GM18868 (cell line): ENCODE results near the gene FCHSD2.
"Not testable (repeated sequence)": the region's sequence is repeated elsewhere in the genome, so short reads cannot be mapped to it uniquely, and the experiment has no call there.

Experiments
- ATAC-seq: cut with Tn5 transposase; IDR thresholded peaks from one replicate; pipeline ENCODE4 v1.9.1; 2021; ENCODE audit warnings: mild to moderate bottlenecking, moderate library complexity; ENCODE audit not compliant: unreplicated experiment

Gene FCHSD2

DNA sequence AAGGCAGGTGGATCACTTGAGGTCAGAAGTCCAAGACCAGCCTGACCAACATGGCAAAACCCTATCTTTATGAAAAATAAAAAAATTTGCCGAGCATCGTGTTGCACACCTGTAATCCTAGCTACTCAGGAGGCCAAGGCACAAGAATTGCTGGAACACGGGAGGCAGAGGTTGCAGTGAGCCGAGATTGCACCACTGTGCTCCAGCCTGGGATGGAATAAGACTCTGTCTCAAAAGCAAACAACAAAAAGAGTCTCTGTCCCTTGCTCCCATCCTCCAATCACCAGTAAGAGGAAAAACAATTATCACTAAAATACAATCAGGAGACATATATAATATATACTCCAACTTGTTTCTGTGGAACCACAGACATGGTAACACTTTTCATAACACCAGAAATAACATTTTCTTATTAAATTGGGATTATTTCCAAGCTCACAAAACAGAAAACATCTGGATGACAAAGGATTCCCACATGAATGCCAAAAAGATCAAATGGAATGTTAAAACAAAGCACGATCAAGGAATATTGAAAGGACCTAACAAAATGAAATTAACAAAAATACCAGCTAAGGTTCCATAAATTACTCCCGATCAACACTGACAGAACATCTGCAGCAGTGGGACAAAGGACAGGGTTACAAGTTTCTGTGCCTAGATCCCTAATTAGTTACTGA lies 15.2 kb downstream of the FCHSD2 start:
- ATAC-seq: no peak

DNA sequence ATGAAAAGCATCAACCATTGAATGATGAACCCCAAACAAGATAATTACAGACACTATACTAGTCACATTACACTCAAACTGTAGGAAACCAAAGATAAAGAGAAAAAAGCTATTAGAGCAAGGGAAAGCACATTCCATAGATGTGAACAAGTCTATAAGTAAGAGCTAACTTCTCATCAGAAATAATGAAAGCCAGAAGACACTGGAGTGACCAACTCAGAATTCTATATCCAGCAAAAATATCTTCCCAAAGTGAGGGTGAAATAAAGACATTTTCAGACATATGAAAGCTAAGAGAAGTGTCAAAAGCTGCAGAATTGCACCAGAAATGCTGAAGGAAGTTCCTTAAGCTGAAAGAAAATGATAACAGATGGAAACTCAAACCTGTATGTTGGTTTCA lies 17.3 kb downstream of the FCHSD2 start:
- ATAC-seq: no peak

- ATAC-seq: not testable (repeated sequence)
Observed at GRCh38 chr11:73123892-73124291, 18.2 kb downstream of the FCHSD2 start.

GRCh38 chr11:73121692-73122091 lies 20.4 kb downstream of the FCHSD2 start:
- ATAC-seq: no peak

GRCh38 chr11:73117071-73117470 lies 25.0 kb downstream of the FCHSD2 start:
- ATAC-seq: no peak

DNA sequence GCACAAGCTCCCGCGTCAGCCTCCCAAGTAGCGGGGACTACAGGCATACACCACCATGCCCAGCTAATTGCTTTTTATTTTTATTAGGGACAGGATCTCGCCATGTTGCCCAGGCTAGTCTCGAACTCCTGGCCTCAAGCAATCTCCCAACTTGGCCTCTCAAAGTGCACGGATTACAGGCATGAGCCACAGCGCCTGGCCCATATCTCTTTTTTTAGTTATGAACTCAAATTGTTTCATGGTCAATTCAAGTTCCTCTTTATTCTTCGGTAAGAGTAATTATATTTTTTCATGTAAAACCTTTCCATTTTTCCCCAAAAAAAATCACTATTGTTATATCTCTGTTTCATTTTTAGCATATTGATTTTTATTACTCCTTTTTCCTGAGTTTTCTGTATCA lies 25.5 kb downstream of the FCHSD2 start:
- ATAC-seq: no peak

DNA sequence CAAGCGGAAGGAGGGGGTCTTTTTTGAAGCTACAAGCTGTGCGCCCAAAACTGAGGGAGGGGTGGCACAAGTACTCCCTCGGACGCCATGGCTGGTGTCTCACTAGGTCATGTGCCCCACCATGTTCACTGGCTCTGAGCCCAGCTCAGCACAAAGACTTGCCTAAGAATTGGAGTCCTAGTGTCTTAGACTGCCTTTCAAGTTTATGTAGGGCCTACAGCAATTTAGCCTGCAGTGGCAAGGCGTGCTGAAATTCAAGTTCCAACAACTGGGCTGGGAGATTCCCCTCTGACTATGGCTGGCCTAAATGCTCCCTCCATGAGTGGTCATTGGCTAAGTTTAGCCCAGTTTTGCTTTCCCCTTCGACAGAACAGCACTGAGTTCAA lies 27.3 kb downstream of the FCHSD2 start:
- no peak for ATAC-seq

DNA sequence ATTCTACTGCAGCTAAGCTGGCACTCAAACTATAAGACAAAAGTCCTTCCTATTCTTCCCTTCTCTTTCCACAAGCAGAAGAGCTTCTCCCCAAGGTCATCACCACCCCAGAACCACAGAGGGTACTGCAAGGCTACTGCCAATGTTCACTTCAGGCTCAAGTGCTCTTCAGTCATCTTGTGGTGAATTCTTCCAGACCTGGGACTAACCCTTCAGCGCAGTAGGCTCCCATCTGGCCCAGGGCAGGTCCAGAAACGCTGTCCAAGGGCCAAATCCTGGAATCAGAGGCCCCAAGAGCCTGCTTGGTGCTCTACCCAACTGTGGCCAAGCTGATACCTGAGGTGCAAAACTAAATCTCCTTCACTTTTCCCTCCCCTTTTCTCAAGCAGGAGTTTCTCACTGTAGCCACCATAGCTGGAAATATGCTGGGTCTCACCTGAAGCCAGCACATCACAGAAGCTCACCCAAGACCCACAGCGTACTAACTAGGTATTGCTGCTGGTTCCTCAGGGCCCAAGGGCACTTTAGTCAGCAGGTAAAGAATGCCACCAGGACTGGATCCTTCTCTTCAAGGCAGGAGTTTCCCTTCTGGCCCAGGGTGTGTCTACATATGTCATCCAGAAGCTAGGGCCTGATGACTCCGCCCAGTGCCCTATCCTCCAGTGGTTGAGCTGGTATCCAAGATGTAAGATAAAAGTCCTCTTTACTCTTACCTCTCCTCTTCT lies 27.8 kb downstream of the FCHSD2 start:
- no peak for ATAC-seq

DNA sequence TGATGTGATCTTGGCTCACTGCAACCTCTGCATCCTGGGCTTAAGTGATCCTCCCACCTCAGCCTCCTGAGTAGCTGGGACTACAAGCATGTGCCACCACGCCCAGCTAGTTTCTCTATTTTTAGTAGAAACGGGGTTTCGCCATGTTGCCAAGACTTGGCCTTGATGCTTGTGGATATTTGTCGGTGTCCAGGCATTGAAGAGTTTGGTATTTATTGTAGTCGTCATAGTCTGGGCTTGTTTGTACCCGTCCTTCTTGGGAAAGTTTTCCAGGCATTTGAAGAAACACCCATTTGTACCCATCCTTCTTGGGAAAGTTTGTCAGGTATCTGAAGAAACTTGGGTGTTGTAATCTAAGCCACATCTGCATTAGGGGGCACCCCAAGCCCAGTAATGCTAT lies 28.7 kb downstream of the FCHSD2 start:
- ATAC-seq: no peak

DNA sequence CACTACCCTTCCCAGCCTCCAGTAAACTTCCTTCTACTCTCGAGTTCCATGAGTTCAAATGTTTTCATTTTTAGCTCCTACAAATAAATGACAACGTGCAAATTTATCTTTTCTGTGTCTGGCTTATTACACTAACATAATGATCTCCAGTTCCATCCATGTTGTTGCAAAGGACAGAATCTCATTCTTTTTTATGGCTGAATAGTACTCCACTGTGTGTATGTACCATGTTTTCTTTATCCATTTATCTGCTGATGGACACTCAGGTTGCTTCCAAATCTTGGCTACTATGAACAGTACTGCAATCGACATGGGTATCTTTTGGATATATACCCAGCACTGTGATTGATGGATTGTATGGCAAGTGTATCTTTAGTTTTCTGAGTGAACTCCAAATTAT lies 34.5 kb downstream of the FCHSD2 start:
- no peak for ATAC-seq

DNA sequence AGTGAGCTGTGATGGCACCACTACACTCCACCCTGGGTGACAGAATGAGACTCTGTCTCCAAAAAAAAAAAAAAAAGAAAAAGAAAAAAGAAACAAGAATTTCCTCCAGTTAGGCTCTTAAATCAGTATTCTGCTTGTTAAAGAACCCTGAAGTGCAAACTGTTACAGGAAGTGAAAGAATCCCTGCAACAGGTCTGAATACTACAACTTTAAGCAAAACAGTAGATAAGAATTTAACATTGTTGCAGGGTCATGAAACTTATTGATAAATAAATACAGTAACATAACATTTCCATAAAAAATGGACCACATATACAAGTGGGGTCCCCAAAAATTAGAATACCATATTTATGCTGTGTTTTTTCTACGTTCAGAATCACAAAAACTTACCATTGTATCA lies 35.8 kb downstream of the FCHSD2 start:
- no peak for ATAC-seq

DNA sequence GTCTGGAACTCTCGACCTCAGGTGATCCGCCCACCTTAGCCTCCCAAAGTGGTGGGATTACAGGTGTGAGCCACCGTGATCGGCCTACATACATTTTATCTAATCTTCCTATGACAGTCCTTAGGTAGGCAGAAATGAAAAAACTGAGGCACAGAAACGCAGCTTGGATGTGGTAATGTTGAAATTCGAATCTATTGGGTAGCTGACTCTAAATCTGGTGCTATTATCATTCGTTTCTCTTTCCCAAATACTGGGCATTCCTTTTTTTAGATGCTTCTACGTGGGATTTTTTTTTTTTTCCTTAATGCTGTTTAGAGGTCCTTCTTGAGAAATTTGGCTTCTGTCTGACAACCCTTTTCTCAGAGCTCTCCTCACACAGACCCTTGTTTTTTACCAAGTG lies 41.5 kb downstream of the FCHSD2 start:
- no peak for ATAC-seq

DNA sequence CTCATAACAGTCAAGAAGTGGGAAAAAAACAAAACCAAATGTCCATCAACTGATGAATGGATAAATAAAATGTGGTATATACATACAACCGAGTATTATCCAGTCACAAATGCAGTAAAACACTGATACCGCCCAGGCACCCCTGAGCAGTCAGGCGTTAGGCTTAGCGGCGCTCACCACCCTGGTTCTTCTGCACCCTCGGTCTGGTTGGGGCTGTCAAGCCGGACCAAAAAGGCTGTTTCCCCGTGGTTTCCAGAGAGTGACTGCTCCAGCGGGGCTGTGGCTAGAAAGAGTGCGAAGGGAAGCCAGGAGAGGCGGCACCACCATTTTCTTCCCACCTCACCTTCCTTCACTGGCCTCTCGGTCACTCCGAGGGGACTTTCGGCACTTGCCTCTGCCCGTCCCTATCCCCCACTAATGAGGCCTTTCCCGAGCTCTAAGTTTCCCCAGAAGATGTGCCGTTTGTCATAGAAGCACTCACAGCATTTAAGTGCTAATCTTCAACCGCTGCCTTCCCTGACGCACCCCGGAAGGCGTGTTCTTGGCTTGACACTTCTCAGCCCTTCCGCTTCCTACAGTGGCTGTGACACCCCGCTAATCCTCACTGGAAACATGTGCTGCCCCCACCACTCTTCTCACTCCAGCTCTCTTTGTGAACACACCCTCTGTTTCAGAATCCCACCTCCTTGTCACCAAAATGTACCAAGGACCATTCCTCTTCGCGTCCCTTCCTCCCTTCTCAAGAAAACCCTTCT lies 42.4 kb downstream of the FCHSD2 start:
- ATAC-seq: no peak

- ATAC-seq: no peak
Observed at GRCh38 chr11:73095613-73096012, 46.5 kb downstream of the FCHSD2 start.

- no peak for ATAC-seq
Observed at GRCh38 chr11:73091521-73092305, 50.4 kb downstream of the FCHSD2 start.

GRCh38 chr11:73087730-73088129 lies 54.4 kb downstream of the FCHSD2 start:
- ATAC-seq: no peak

- no peak for ATAC-seq
Observed at GRCh38 chr11:73085189-73085875, 56.8 kb downstream of the FCHSD2 start.

GRCh38 chr11:73078631-73079030 lies 63.5 kb downstream of the FCHSD2 start:
- ATAC-seq: no peak

- ATAC-seq: no peak
Observed at GRCh38 chr11:73077454-73077853, 64.7 kb downstream of the FCHSD2 start.

DNA sequence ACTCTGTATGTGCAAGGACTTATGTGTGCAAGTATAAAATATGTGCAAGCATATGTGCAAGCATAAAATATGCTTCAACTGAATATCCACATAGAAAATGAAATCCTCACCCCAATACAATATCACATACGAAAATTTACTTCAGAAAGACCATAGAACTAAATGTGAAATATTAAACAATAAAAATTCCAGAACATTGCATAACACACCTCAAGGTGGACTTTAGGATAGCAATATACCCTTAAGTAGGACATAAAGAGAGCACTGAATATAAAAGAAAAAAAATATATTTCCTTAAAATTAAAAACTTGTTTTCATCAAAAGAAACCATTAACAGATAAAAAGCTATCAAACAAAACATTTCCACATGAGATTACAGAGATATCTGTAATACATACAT lies 67.8 kb downstream of the FCHSD2 start:
- no peak for ATAC-seq
